GM18502 (cell line): ENCODE data around the gene SAMD10.
"Not testable (repeated sequence)": the region's sequence is repeated elsewhere in the genome, so short reads cannot be mapped to it uniquely, and the experiment has no call there.

Experiments
- ATAC-seq: cut with Tn5 transposase; IDR thresholded peaks from one replicate; pipeline ENCODE4 v1.9.1; 2021; ENCODE audit warnings: mild to moderate bottlenecking; ENCODE audit not compliant: unreplicated experiment, poor library complexity

The SAMD10 gene

GRCh38 chr20:64003960-64004725, 24.7 kb upstream of the SAMD10 start:
- ATAC-seq, result no peak

GRCh38 chr20:64001607-64002011, 22.2 kb upstream of the SAMD10 start:
- ATAC-seq, result no peak

- ATAC-seq, result no peak
These were observed 21.5 kb upstream of the SAMD10 start for GRCh38 chr20:64000906-64001305.

GRCh38 chr20:63982937-63983336, 3.5 kb upstream of the SAMD10 start:
- no peak for ATAC-seq

GRCh38 chr20:63980806-63981728, 1.6 kb upstream of the SAMD10 start, which contains the start of gene PRPF6:
Gene PRPF6 (plus strand): TSS chr20:63981132. CDS start chr20:63981246, 114 bp downstream.
- ATAC-seq, result peak; percentile 63

GRCh38 chr20:63980317-63980805, 919 bp upstream of the SAMD10 start:
- ATAC-seq, result peak; percentile 3

- ATAC-seq, result no peak
These were observed 249 bp downstream of the SAMD10 start for GRCh38 chr20:63979229-63979556.

- ATAC-seq, result peak; percentile 45
These were observed 868 bp downstream of the SAMD10 start for GRCh38 chr20:63978319-63979228.

- ATAC-seq, result no peak
These were observed 1.6 kb downstream of the SAMD10 start for GRCh38 chr20:63977739-63978276.

GRCh38 chr20:63976980-63977738, 2.3 kb downstream of the SAMD10 start:
- ATAC-seq, result no peak

GRCh38 chr20:63976511-63976910, 2.9 kb downstream of the SAMD10 start:
- ATAC-seq, result not testable (repeated sequence)

- no peak for ATAC-seq
These were observed 4.8 kb downstream of the SAMD10 start for GRCh38 chr20:63974402-63975200.

GRCh38 chr20:63973636-63974401, 5.6 kb downstream of the SAMD10 start:
- ATAC-seq, result no peak

- ATAC-seq, result no peak
These were observed 6.3 kb downstream of the SAMD10 start for GRCh38 chr20:63973160-63973479.

GRCh38 chr20:63972312-63973159, 6.9 kb downstream of the SAMD10 start:
- no peak for ATAC-seq

GRCh38 chr20:63971960-63972311, 7.5 kb downstream of the SAMD10 start:
- ATAC-seq, result not testable (repeated sequence)
